Peyer's patch (tissue), 4 donors: ENCODE measurements around the gene TCF3.

Source experiments
- POLR2A ChIP-seq, 2 donors: fragments of 450-650 bp; IDR thresholded peaks; one replicate each; pipeline ENCODE4 v1.5.1; 2017; ENCODE audit warnings: antibody characterized with exemption in 2 of 2, mild to moderate bottlenecking in 2 of 2, moderate library complexity in 2 of 2
- TF ChIP-seq, protein P1 (sequence below), 6 experiments: fragments of 450-650 bp in 4 of 6; fragments of 200-600 bp in 2 of 6; sonication (generic) in 1 of 6; IDR thresholded peaks; one replicate each; pipeline ENCODE4 v1.5.1; 2017 to 2019; ENCODE audit warnings: antibody characterized with exemption in 6 of 6, mild to moderate bottlenecking in 3 of 6, moderate library complexity in 1 of 6

DNA sequence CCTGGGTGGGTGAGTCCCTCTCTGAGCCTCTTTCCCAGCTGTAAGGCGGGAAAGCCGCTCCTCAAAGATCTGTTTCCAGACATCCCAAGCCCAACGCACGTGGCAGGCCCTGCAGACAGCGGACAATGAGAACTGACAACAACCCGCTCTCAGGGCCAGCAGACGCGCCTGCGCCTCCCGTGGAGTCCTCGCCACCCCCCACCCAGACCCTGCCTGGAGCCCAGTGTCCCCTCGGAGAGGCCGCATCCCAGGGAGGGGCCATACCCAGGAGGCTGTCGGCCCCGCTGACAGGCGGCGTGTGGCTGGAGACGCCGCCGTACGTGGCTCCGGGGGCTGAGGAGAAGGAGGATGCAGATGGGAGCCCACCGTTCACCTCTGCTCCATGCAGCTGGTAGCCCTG is 30.8 kb downstream of the TCF3 start:
- TF ChIP-seq POLR2A (IDR thresholded peaks at IDR 0.05): no peak
- TF ChIP-seq, protein P1, sequence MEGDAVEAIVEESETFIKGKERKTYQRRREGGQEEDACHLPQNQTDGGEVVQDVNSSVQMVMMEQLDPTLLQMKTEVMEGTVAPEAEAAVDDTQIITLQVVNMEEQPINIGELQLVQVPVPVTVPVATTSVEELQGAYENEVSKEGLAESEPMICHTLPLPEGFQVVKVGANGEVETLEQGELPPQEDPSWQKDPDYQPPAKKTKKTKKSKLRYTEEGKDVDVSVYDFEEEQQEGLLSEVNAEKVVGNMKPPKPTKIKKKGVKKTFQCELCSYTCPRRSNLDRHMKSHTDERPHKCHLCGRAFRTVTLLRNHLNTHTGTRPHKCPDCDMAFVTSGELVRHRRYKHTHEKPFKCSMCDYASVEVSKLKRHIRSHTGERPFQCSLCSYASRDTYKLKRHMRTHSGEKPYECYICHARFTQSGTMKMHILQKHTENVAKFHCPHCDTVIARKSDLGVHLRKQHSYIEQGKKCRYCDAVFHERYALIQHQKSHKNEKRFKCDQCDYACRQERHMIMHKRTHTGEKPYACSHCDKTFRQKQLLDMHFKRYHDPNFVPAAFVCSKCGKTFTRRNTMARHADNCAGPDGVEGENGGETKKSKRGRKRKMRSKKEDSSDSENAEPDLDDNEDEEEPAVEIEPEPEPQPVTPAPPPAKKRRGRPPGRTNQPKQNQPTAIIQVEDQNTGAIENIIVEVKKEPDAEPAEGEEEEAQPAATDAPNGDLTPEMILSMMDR (IDR thresholded peaks at IDR 0.05): no peak
